Lower lobe of right lung (tissue), 2 donors: ENCODE data around the gene DHRS2. TPM values are rescaled to one million over a fixed set of nuclear protein-coding genes. Genes with fewer than 3 reads are reported as not detected.

ENCODE experiments used
- ATAC-seq, 2 donors: fragments of 200-7000 bp; cut with Tn5 transposase; one replicate each; pipeline ENCODE4 v1.9.1; 2020 to 2022; ENCODE audit warnings: mild to moderate bottlenecking in 2 of 2, moderate library complexity in 2 of 2
- DNase-seq: peaks from one replicate; pipeline ENCODE4 v3.0.0-alpha.2; 2020
- H3K27ac ChIP-seq: fragments of 200-600 bp; one replicate; pipeline ENCODE4 v1.8.0; 2022
- H3K27me3 ChIP-seq: fragments of 200-600 bp; one replicate; pipeline ENCODE4 v1.8.0; 2022; ENCODE audit warnings: low read depth
- H3K36me3 ChIP-seq: fragments of 200-600 bp; one replicate; pipeline ENCODE4 v1.8.0; 2022; ENCODE audit warnings: mild to moderate bottlenecking
- H3K4me1 ChIP-seq: fragments of 200-600 bp; one replicate; pipeline ENCODE4 v1.8.0; 2022
- H3K4me3 ChIP-seq: fragments of 200-600 bp; one replicate; pipeline ENCODE4 v1.8.0; 2022; ENCODE audit warnings: mild to moderate bottlenecking
- H3K9me3 ChIP-seq: fragments of 200-600 bp; one replicate; pipeline ENCODE4 v1.8.0; 2022
- CTCF ChIP-seq: fragments of 200-600 bp; IDR thresholded peaks from one replicate; pipeline ENCODE4 v1.8.0; 2022; ENCODE audit warnings: antibody characterized with exemption, mild to moderate bottlenecking
- intact Hi-C: fragments of 100-400 bp; cut with DNase I; formaldehyde crosslinking; loops from one replicate; pipeline ENCODE4 v1.11.0; 2022
- total RNA-seq: library from RNA; stranded (reverse); fragmentation: NEBNext Ultra II Directional; extraction: Animal tissue kit (Norgen Biotek cat#: 25700); gene quantifications from one replicate; pipeline ENCODE4 v1.2.1, GENCODE V29; 2021
- donor health status: DM: no; HTN: yes; CAD: no; lungs with severe emphysema.

Gene DHRS2
- total RNA-seq, 1 donor from 2014 or later: 1.2 TPM

- TF ChIP-seq CTCF: no peak
- DNase-seq (no peak), ATAC-seq (no peak)
- Histone ChIP-seq H3K27me3 (peaks cover 4% of the 10 kb centered on the region), H3K4me1 (no peaks in the 10 kb centered on the region), H3K4me3 (no peak overlapping the region), H3K36me3 (no peaks in the 10 kb centered on the region), H3K9me3 (no peaks in the 10 kb centered on the region), H3K27ac (no peak overlapping the region)
- intact Hi-C loops: no loop called here
These were observed 27.0 kb downstream of the DHRS2 start for GRCh38 chr14:23663127-23663526.

DNA sequence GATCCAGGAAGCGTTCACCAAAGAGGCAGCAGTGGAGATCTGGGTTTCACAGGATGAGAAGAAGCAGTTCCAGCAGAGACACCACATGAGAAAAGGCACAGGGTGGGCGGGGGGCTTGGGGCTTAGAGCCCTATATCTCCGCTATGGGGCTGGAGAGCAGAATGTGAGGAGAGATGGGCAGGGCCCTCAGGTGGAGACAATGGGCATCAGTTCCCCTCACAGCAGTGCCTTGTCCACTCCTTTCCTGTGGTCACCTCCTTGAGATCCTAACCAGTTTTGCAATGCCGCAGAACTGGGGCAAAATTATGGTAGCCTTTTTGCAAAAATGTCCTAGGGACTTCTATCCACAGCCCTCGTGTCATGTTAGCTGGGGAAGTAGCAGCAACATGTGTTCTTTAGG is 27.5 kb downstream of the DHRS2 start:
- peaks cover 4% of the 10 kb centered on the region for H3K27me3 ChIP-seq
- TF ChIP-seq CTCF: no peak
- H3K4me3 ChIP-seq: no peak overlapping the region
- no peak overlapping the region for H3K27ac ChIP-seq
- DNase-seq (no peak), ATAC-seq (no peak)
- intact Hi-C loops: no loop called here
- no peaks in the 10 kb centered on the region for H3K36me3 ChIP-seq
- H3K9me3 ChIP-seq: no peaks in the 10 kb centered on the region
- H3K4me1 ChIP-seq: no peaks in the 10 kb centered on the region

DNA sequence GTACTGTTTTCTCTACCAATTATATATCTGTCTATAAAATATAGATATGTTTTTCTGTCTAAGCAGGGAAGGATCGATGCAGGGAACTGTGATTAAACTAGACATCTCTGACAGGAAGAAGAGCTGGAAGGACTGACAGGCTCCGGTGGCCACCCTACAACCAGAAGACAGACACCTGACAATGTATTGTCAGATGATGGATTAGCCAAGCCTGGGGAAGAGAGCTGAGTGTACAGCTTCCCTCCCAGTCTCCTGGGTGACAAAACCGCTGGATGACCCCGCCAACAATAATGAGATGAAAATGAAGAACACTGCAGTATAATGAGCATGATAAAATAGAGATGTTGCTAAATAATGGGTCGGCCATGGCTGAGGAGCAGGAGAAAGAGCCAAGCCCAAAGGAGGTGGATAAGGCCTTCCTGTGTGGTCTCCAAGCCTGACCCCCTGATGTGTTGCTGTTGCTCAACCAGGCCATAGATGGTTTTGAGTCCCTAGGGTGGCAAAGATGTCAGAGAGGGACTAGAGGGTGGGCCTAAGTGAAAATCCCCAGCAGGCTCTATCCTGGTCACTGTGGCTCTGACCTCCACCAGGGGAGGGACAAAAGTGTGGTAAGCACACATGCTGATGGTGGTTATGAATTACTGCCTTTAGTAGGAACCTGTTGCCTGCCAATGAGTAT is 28.2 kb downstream of the DHRS2 start:
- intact Hi-C loops: no loop called here
- ATAC-seq (no peak), DNase-seq (no peak)
- Histone ChIP-seq H3K9me3 (no peaks in the 10 kb centered on the region), H3K4me3 (no peak overlapping the region), H3K27me3 (peaks cover 4% of the 10 kb centered on the region), H3K36me3 (no peaks in the 10 kb centered on the region), H3K4me1 (no peaks in the 10 kb centered on the region), H3K27ac (no peak overlapping the region)
- no peak for TF ChIP-seq CTCF

GRCh38 chr14:23665302-23666016 is 29.3 kb downstream of the DHRS2 start:
- Histone ChIP-seq H3K27me3 (peaks cover 4% of the 10 kb centered on the region), H3K27ac (no peak overlapping the region), H3K4me3 (no peak overlapping the region), H3K36me3 (no peaks in the 10 kb centered on the region), H3K9me3 (no peaks in the 10 kb centered on the region), H3K4me1 (no peaks in the 10 kb centered on the region)
- TF ChIP-seq CTCF: no peak
- no peak for DNase-seq
- no peak for ATAC-seq
- intact Hi-C loops: no loop called here

GRCh38 chr14:23667134-23667533 is 31.0 kb downstream of the DHRS2 start:
- Histone ChIP-seq H3K36me3 (no peaks in the 10 kb centered on the region), H3K27ac (no peak overlapping the region), H3K4me1 (no peaks in the 10 kb centered on the region), H3K9me3 (no peaks in the 10 kb centered on the region), H3K4me3 (no peak overlapping the region), H3K27me3 (no peaks in the 10 kb centered on the region)
- no peak for DNase-seq
- intact Hi-C loops: no loop called here
- no peak for ATAC-seq
- no peak for TF ChIP-seq CTCF
